GM18907 (cell line): ENCODE data around the gene MGST2.

Source experiments
- ATAC-seq: cut with Tn5 transposase; IDR thresholded peaks from one replicate; pipeline ENCODE4 v1.9.1; 2021; ENCODE audit warnings: mild to moderate bottlenecking, moderate library complexity; ENCODE audit not compliant: unreplicated experiment

The MGST2 gene

GRCh38 chr4:139669335-139669734, 3.7 kb downstream of the MGST2 start:
- no peak for ATAC-seq

DNA sequence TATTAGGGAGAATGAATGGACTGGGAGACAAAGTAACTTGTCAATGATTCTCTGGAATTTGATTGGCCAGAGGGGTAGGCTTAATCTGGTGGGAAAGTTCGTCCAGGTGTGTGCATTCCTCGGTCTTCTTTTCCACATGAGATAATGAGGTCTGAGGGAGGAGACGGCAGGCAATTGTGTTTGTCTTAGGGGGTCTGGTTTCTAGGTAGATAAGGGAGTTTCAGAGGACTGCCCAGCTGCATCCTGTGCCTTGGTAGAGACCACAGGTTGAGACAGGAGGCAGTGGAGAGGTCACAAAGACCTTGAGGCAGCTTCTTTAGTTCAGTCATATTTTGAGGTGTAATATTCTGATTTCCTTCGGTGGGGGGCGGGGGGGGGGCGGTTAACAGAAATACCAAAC, 4.3 kb downstream of the MGST2 start:
- ATAC-seq = no peak

DNA sequence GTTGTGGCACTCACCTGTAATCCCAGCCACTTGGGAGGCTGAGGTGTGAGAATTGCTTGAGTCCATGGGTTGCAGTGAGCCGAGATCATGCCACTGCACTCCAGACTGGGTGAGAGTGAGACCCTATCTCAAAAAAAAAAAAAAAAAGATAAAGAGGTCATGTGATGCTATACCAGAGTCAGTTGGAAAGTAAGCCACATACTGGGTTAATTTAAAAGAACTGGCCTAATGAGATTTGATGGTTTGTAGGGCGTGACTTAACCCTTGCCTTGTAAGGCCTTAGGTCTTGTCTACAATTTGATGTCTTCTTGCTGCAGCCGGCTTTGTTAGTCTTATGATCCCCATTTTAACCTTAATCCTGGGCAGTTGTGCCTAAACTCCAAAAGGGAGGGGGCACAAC, 5.2 kb downstream of the MGST2 start:
- no peak for ATAC-seq

GRCh38 chr4:139672215-139672614, 6.6 kb downstream of the MGST2 start:
- no peak for ATAC-seq

GRCh38 chr4:139672732-139673131, 7.1 kb downstream of the MGST2 start:
- ATAC-seq = no peak

- ATAC-seq = no peak
Observed at GRCh38 chr4:139674875-139675550, 9.4 kb downstream of the MGST2 start.

- no peak for ATAC-seq
Observed at GRCh38 chr4:139675651-139676050, 10.0 kb downstream of the MGST2 start.

DNA sequence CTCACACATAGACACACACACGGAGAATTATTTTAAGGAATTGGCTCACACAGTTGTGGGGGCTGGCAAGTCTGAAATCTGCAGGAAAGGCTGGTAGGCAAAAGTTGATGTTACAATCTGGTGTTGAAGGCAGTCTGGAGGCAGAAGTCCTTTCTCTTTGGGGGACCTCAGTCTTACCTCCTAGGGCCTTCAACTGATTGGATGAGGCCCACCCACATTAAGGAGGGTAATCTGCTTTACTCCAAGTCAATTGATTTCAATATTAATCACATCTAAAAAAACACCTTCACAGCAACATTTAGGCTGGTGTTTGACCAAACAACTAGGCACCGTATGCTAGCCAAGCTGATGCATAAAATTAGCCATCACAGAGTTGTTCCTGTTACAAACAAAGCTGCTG, 10.7 kb downstream of the MGST2 start:
- ATAC-seq = no peak

GRCh38 chr4:139676913-139677585, 11.4 kb downstream of the MGST2 start:
- no peak for ATAC-seq

GRCh38 chr4:139682309-139682708, 16.7 kb downstream of the MGST2 start:
- ATAC-seq = no peak

GRCh38 chr4:139682741-139683151, 17.1 kb downstream of the MGST2 start:
- no peak for ATAC-seq

GRCh38 chr4:139684351-139684750, 18.7 kb downstream of the MGST2 start:
- no peak for ATAC-seq

DNA sequence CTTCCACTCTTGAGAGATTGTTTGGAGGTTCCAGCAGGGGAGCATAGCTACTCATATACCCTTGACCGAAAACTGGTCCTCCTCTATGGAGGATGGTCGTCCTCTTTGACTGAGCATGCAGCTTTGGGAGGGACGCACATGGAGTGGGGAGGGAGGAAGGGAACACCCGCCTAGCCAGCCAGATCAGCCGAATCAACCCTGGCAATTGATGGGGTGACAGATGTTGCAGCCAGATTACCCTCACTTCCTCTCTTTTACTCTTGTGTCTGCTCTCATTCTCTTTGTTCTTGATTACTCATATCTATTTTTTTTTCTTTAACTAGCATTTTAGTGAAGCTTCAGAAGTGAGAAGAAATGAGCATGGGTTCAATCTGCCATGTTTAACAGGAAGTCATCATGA, 19.6 kb downstream of the MGST2 start:
- no peak for ATAC-seq

DNA sequence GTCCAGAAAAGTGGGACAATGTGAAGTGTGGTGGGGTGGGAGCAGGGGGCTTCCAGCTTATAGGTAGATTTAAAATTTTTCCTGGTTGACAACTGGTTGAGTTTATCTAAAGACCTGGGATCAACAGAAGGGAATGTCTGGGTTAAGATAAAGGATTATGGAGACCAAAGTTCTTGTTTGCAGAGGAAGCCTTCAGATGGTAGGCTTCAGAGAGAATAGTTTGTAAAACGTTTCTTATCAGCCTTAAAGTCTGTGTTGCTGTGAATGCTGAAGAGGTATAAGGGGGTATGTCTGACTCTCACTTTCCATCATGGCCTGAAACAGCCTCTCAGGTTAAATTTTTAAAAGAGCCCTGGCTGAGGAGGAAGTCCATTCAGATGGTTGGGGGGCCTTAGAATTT, 20.5 kb downstream of the MGST2 start:
- ATAC-seq = no peak

- no peak for ATAC-seq
Observed at GRCh38 chr4:139686988-139687387, 21.4 kb downstream of the MGST2 start.

- no peak for ATAC-seq
Observed at GRCh38 chr4:139689093-139689722, 23.6 kb downstream of the MGST2 start.

- no peak for ATAC-seq
Observed at GRCh38 chr4:139690419-139690818, 24.8 kb downstream of the MGST2 start.

GRCh38 chr4:139692309-139693012, 26.8 kb downstream of the MGST2 start:
- ATAC-seq = no peak

GRCh38 chr4:139694522-139695107, 29.0 kb downstream of the MGST2 start:
- no peak for ATAC-seq

- no peak for ATAC-seq
Observed at GRCh38 chr4:139696491-139696890, 30.9 kb downstream of the MGST2 start.
